ENCODE measurements around the gene MUC2. TPM values are rescaled to one million over a fixed set of nuclear protein-coding genes. Genes with fewer than 3 reads are reported as not detected.

Gene MUC2
- total and polyA plus RNA-seq, 2 of the 13 experiments (the other 11 are each of a cell fraction or from before 2014, with no cell fraction given), result not detected

DNA sequence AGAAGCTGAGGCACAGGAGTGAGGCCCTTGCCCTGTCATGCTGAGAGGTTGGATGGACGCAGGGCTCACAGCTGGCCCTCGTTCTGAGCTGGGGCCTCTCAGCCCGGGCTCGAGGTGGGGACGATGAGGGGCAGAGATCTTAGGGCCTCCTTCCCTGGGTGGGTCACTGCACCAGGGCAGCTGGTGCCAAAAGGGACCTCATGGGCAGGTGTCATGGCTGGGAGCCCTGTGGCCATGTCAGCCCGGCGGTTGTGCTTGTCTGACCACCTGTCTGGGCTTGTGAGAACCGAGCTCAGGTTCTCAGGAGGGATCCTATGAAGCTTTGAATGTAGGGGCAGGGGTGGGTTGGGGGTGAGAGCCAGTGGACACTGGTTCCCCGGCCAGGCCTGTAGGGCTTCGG lies 36.3 kb upstream of the MUC2 start:
- WGBS (ENCODE audit: low lambda C conversion rate), result 17% methylated on average over 3 of the region's 10 CpGs
- CTCF ChIA-PET (ENCODE audit: low intra/inter-chr PET ratio, low total read pairs), result no interaction called here
- Histone ChIP-seq H3K27me3 (ENCODE audit: control insufficient read depth in 1 of 2, insufficient read depth in 2 of 2, low read length in 2 of 2) (peaks cover 27 to 94% of the 10 kb centered on the region in 2 experiments; a peak in 4 of 5 replicates), H3K4me3 (replicated peaks in 1 of 3; ENCODE audit: insufficient read depth in 1 of 3, low read depth in 2 of 3, low read length in 3 of 3) (no peak overlapping the region), H4K20me1 (ENCODE audit: insufficient read depth, low read length) (no peaks in the 10 kb centered on the region), H3K79me2 (ENCODE audit: insufficient read depth, low read length) (no peaks in the 10 kb centered on the region), H3K4me2 (ENCODE audit: low read depth, low read length) (no peak overlapping the region), H3K36me3 (replicated peaks in 1 of 2; ENCODE audit: control insufficient read depth in 1 of 2, insufficient read depth in 2 of 2, low read length in 2 of 2) (no peaks in the 10 kb centered on the region), H3K9me3 (ENCODE audit: low read length) (no peaks in the 10 kb centered on the region), H3K27ac (ENCODE audit: extremely low read length, insufficient read depth, low read length) (no peak overlapping the region), H3K4me1 (ENCODE audit: insufficient read depth, low read length) (peaks cover 9% of the 10 kb centered on the region), H3K9ac (ENCODE audit: insufficient read depth, low read depth, low read length) (no peak overlapping the region), H2AFZ (ENCODE audit: low read length) (no peak overlapping the region)
- in situ Hi-C loops (cut with HindIII; ENCODE audit: extremely low pct_ligation_motif_present, low pct_unique_long_range_greater_than_20kb) (no loop called here), intact Hi-C loops (cut with micrococcal nuclease; ENCODE audit: unreplicated experiment) (no loop called here)
- ATAC-seq (no peak), FAIRE-seq (no peak), DNase-seq (ENCODE audit: low spot score) (no peak)
- BruUV-seq (replicated peaks), result no TSS peak
- POLR2A ChIA-PET, result no interaction called here
- TF ChIP-seq MBNL3 (CRISPR knock-in tag; conservative IDR thresholded peaks at IDR 0.05) (no peak), HNRNPK (IDR thresholded peaks at IDR 0.05; ENCODE audit: low read depth, low read length, poor library complexity, severe bottlenecking) (no peak)
- TF ChIP-seq, protein P1, sequence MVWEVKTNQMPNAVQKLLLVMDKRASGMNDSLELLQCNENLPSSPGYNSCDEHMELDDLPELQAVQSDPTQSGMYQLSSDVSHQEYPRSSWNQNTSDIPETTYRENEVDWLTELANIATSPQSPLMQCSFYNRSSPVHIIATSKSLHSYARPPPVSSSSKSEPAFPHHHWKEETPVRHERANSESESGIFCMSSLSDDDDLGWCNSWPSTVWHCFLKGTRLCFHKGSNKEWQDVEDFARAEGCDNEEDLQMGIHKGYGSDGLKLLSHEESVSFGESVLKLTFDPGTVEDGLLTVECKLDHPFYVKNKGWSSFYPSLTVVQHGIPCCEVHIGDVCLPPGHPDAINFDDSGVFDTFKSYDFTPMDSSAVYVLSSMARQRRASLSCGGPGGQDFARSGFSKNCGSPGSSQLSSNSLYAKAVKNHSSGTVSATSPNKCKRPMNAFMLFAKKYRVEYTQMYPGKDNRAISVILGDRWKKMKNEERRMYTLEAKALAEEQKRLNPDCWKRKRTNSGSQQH (CRISPR knock-in tag; IDR thresholded peaks at IDR 0.05; ENCODE audit: low read depth), result no peak

DNA sequence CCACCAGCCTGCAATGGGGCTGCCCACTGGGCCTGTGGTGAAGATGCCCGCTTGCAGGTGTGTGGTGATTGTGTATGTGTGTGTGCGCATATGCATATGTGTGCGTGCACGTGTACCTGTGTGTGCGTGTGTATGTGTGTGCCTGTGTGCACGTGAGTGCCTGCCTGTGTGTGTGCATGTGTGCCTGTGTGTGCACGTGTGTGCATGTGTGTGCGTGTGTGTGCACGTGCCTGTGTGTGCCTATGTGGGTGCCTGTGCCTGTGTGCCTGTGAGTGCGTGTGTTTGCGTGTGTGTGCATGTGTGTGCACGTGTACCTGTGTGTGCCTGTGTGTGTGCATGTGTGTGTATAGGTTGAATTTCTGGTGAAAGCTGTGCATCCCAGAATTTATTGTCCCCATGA lies 35.8 kb upstream of the MUC2 start:
- no TSS peak for BruUV-seq (replicated peaks)
- ChIA-PET POLR2A (no interaction called here), CTCF (ENCODE audit: low intra/inter-chr PET ratio, low total read pairs) (no interaction called here)
- peaks cover 29 to 95% of the 10 kb centered on the region in 2 experiments; a peak in 4 of 5 replicates for H3K27me3 ChIP-seq (ENCODE audit: control insufficient read depth in 1 of 2, insufficient read depth in 2 of 2, low read length in 2 of 2)
- 59% methylated on average over 11 of the region's 12 CpGs for WGBS (ENCODE audit: low lambda C conversion rate)
- no peak for FAIRE-seq
- H3K9me3 ChIP-seq (ENCODE audit: low read length), result no peaks in the 10 kb centered on the region
- no peak overlapping the region for H3K4me3 ChIP-seq (replicated peaks in 1 of 3; ENCODE audit: insufficient read depth in 1 of 3, low read depth in 2 of 3, low read length in 3 of 3)
- peaks cover 9% of the 10 kb centered on the region for H3K4me1 ChIP-seq (ENCODE audit: insufficient read depth, low read length)
- no peak overlapping the region for H3K27ac ChIP-seq (ENCODE audit: extremely low read length, insufficient read depth, low read length)
- no peaks in the 10 kb centered on the region for H4K20me1 ChIP-seq (ENCODE audit: insufficient read depth, low read length)
- no peaks in the 10 kb centered on the region for H3K79me2 ChIP-seq (ENCODE audit: insufficient read depth, low read length)
- H3K4me2 ChIP-seq (ENCODE audit: low read depth, low read length), result no peak overlapping the region
- no peak for ATAC-seq
- DNase-seq (ENCODE audit: low spot score), result no peak
- no peak overlapping the region for H3K9ac ChIP-seq (ENCODE audit: insufficient read depth, low read depth, low read length)
- H3K36me3 ChIP-seq (replicated peaks in 1 of 2; ENCODE audit: control insufficient read depth in 1 of 2, insufficient read depth in 2 of 2, low read length in 2 of 2), result no peaks in the 10 kb centered on the region
- intact Hi-C loops (cut with micrococcal nuclease; ENCODE audit: unreplicated experiment) (no loop called here), in situ Hi-C loops (cut with HindIII; ENCODE audit: extremely low pct_ligation_motif_present, low pct_unique_long_range_greater_than_20kb) (no loop called here)
- H2AFZ ChIP-seq (ENCODE audit: low read length), result no peak overlapping the region
- TF ChIP-seq, protein P2, sequence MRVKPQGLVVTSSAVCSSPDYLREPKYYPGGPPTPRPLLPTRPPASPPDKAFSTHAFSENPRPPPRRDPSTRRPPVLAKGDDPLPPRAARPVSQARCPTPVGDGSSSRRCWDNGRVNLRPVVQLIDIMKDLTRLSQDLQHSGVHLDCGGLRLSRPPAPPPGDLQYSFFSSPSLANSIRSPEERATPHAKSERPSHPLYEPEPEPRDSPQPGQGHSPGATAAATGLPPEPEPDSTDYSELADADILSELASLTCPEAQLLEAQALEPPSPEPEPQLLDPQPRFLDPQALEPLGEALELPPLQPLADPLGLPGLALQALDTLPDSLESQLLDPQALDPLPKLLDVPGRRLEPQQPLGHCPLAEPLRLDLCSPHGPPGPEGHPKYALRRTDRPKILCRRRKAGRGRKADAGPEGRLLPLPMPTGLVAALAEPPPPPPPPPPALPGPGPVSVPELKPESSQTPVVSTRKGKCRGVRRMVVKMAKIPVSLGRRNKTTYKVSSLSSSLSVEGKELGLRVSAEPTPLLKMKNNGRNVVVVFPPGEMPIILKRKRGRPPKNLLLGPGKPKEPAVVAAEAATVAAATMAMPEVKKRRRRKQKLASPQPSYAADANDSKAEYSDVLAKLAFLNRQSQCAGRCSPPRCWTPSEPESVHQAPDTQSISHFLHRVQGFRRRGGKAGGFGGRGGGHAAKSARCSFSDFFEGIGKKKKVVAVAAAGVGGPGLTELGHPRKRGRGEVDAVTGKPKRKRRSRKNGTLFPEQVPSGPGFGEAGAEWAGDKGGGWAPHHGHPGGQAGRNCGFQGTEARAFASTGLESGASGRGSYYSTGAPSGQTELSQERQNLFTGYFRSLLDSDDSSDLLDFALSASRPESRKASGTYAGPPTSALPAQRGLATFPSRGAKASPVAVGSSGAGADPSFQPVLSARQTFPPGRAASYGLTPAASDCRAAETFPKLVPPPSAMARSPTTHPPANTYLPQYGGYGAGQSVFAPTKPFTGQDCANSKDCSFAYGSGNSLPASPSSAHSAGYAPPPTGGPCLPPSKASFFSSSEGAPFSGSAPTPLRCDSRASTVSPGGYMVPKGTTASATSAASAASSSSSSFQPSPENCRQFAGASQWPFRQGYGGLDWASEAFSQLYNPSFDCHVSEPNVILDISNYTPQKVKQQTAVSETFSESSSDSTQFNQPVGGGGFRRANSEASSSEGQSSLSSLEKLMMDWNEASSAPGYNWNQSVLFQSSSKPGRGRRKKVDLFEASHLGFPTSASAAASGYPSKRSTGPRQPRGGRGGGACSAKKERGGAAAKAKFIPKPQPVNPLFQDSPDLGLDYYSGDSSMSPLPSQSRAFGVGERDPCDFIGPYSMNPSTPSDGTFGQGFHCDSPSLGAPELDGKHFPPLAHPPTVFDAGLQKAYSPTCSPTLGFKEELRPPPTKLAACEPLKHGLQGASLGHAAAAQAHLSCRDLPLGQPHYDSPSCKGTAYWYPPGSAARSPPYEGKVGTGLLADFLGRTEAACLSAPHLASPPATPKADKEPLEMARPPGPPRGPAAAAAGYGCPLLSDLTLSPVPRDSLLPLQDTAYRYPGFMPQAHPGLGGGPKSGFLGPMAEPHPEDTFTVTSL (CRISPR knock-in tag; IDR thresholded peaks at IDR 0.05; ENCODE audit: borderline replicate concordance), result no peak
- TF ChIP-seq, protein P3, sequence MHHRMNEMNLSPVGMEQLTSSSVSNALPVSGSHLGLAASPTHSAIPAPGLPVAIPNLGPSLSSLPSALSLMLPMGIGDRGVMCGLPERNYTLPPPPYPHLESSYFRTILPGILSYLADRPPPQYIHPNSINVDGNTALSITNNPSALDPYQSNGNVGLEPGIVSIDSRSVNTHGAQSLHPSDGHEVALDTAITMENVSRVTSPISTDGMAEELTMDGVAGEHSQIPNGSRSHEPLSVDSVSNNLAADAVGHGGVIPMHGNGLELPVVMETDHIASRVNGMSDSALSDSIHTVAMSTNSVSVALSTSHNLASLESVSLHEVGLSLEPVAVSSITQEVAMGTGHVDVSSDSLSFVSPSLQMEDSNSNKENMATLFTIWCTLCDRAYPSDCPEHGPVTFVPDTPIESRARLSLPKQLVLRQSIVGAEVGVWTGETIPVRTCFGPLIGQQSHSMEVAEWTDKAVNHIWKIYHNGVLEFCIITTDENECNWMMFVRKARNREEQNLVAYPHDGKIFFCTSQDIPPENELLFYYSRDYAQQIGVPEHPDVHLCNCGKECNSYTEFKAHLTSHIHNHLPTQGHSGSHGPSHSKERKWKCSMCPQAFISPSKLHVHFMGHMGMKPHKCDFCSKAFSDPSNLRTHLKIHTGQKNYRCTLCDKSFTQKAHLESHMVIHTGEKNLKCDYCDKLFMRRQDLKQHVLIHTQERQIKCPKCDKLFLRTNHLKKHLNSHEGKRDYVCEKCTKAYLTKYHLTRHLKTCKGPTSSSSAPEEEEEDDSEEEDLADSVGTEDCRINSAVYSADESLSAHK (CRISPR knock-in tag; IDR thresholded peaks at IDR 0.05; ENCODE audit: borderline replicate concordance), result no peak
- TF ChIP-seq ONECUT2 (CRISPR knock-in tag; IDR thresholded peaks at IDR 0.05) (no peak), RBAK (CRISPR knock-in tag; IDR thresholded peaks at IDR 0.05) (no peak), KMT2A (CRISPR knock-in tag; IDR thresholded peaks at IDR 0.05) (no peak), ZNF235 (CRISPR knock-in tag; IDR thresholded peaks at IDR 0.05; ENCODE audit: borderline replicate concordance) (no peak)

Data from HepG2 (cell line).